ENCODE results near the gene SMAD6.

The SMAD6 gene

DNA sequence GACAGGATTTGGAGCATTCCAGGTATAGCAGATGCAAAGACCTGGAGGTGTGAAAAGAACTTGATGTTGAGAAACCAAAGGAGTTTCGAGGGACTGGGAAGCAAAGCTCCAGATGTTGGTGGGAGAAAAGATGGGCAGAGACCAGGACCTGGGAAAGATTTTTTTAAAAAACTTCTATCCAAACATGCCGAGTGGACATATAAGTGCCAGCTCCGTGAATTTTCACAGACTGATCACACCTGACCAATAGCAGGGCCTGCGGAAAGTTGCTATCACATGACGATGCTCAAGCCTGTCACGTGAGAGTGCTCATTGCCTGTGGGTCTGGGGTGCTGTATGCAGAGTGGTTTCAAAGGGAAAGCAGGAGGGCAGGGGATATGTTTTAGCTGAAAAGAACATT is 19.9 kb downstream of the SMAD6 start:
- no peak for DNase-seq

DNA sequence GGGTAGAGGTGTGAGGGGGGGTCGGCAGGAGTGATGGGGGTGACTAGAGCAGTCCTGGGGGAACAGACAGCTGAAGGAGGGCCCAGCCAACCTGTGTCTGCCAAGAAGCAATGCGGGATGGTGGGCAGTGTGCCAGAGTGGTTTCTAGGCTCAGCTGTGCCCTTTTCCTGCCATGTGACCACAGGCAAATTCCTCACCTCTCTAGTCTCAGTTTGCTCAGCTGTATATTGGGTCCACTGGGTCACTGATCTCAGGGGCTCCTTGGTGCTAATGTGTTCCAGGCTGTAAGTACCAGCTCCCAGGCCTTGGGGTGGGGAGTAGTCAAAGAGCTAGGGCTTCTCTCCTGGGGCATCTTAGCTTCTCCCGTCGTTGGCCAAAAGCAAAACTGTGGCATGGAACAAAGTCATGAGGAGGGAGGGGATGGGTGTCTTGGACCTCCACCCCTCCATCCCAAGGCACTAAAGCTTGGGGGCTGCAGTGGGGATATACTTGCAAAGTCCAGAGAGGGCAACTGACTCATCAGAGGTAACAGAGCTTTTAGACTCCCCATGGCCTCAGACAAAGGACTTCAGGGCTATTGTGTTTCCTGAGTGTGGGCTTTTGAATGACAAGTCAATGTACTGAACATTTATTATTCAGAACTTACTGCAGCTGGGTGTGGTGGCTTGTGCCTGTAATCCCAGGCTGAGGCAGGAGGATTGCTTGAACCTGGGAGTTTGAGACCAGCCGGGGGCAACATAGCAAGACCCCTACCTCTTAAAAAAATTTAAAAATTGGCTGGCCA is 20.9 kb downstream of the SMAD6 start:
- no peak for DNase-seq

DNA sequence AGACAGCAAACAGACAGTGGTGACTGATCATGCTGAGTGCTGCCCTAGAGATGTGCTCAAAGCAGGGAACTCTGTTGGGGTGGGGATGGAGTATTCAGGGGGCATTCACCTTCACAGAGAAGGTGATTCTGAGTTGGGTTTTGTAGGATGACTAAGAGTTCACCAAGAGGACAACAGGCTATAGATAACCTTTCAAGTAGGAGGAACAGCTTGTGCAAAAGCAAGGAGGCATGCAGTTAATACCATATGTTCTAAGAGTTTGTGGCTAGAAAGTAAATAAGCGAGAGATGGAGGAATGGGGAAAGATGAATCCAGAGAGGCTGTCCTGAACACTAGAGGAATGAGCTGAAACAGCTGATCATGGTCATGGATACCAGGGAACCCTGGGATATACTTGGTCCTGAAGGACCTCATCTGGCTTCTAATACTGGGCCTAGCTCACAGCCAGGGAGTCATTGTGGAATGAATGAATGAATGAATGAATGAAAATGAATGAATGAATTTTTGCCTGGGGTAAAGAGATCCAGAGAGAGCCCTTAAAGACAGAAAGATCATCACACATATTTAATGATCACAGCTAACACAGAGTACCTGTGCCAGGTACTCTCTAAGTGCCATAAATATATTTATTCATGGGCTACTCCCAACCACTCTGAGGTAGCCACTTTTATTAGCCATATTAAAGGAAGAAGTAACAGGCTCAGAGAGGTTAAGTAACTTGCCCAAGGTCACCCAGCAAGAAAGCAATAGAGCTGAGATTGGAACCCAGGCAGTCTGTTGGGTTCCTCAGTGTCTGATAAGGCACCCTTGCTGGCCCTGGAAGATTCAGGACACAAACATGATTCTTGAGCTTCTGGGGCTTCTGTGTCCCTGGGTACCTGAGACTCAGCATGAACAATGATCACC is 22.0 kb downstream of the SMAD6 start:
- no peak for DNase-seq

DNA sequence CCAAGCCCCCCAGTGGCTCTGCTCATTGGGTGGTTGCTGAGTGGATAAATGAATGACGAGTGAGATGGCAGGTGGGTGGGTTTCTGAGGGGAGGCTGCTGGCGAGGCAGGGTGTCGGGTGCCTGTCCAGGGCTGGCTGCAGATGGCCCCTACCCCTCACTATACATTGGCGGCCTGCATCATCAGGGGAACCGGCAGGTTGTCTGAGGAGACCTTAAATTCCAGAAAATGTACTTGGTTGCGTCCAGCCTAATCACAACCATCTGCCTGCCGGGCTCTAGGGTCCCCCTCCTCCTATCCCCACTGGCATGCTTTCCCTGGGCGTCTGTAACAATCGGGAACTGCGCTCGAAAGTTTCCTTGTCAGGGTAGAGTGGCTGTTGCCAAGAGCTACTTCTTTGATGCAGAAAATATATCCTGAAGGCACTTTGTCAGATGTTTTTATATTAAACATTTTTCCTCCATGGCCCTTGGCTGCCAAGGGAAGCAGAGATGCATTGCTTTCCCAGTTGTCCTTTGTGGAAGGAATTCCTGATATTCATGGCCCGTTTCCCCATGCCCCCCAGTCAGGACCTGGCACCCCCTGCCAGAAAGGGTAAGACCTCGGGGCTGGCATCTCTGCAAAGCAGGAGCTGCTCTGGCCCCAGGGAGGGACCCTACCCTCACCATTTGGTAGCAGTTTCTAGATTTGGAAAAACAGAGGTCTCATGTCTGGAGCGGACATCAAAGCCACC is 22.9 kb downstream of the SMAD6 start:
- DNase-seq, result no peak

DNA sequence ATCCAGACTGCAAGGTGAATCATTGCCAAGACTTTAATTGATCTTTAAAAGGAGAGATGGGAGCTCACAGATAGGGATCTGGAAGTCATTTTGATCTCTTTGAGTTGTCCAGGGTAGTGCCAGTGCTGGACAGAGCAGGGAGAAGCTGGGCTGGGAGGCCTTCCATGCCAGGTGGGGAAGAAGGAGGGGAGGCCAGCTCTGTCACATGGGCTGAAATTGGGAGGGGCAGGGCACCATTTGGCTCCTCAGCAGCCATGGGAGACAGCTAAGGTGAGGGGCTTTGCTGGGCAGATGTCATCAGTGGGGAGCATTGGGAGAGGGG is 23.4 kb downstream of the SMAD6 start:
- DNase-seq, result no peak

DNA sequence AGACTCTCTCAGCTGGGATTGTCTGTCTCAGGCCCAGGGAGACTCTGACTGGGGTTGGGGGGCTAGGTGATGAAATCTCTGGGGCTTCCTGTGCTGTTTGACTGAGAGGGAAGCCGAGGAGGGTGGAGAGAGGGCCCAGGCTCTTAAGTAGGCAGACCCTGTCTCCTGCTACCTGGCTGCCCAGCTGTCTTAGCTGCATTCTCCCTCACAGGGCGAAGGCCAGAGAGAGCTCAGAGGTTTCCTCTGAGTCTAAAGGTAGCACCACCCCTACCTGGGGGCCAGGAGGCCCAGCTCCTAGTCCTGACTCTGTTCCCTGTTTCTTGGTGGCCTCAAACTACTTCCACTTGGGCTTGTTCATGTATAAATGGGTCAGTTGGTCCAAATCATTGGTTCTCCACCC is 24.4 kb downstream of the SMAD6 start:
- no peak for DNase-seq

DNA sequence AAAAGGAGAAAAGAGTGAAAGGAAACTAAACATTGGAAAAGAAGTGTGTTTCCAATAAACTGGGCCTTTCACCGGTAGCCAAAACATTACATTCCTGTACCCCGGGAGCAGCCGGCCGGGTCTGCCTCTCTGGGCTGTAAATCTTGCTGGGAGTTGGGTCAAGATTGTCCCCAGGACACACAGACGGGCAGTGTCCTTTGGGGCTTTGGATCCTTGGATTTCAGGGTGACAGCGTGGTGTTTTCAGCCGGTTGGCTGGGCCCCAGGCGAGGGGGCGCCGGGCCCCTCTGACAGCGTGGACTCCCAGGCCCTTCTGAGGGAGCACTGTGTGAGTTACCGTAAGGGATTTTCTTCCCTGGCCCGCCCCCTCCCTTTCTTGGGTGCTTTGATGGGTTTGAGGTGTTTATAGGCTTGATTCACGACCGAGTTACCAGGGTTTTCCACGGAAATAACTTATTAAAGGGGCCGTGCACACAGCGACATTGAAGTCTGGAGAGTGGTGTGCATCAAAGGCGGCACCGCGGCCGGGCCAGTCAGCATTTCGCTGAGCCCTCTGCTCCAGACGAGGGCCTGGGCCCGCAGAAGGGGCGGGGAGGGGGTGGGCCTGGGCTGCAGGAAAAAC is 27.4 kb downstream of the SMAD6 start:
- no peak for DNase-seq

DNA sequence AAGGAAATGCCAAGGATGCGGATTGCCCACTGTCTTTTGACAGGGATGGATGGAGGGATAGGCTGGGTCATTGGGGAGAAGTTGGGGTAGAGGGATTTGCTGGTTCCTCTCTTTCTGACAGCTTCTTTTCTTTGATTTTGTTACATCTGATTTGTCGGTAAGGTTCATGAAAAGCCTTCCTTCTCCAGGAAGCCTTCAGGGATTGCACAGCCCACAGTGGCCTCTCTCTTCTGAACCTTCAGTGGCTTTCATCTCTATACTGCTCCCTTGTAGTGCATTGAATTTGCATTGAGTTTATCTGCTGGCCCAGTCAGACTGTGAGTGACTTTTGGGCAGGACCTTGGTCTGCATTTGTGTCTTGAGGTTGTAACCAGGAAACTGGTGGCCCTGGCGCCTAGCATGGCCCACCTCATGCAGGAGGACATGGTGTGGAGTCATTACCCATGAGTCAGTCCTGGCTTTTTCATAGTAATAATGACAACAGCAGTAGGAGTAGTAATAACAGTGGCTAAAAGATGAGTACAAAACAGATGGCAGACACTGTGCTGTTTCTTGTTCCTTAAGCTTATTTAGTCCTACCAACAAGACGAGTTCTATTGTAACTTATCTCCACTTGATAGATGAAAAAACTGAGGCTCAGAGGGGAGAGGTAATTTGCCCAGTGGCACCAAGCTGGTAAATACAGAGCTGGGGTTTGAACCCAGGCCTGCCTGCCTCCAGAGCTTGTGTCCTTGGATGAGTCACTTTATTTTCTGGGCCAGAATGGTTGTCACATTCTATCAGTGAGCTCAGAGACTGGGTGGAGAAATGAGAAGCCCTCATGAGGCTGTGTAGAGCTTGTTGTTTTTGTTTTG is 28.4 kb downstream of the SMAD6 start:
- DNase-seq, result peak; percentile 47

DNA sequence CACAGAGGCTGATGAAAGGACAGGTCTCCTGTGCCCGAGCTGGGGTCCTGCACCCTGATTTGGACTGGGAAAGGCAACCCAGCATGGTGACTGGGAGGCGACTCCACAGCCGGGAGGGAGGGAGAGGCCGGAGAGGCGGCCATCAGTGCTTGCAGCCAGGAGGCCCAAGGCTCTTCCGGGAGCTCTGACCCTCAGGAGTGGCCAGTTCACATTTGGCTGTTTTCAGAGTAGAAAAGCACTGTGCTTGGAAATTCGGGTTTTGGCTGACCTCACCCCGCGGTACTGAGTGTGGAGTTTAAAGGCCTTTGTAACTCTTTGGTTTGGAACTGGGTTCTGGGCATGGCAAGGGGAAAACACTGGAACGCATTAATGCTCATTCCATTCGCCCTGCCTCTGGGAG is 31.9 kb downstream of the SMAD6 start:
- no peak for DNase-seq

DNA sequence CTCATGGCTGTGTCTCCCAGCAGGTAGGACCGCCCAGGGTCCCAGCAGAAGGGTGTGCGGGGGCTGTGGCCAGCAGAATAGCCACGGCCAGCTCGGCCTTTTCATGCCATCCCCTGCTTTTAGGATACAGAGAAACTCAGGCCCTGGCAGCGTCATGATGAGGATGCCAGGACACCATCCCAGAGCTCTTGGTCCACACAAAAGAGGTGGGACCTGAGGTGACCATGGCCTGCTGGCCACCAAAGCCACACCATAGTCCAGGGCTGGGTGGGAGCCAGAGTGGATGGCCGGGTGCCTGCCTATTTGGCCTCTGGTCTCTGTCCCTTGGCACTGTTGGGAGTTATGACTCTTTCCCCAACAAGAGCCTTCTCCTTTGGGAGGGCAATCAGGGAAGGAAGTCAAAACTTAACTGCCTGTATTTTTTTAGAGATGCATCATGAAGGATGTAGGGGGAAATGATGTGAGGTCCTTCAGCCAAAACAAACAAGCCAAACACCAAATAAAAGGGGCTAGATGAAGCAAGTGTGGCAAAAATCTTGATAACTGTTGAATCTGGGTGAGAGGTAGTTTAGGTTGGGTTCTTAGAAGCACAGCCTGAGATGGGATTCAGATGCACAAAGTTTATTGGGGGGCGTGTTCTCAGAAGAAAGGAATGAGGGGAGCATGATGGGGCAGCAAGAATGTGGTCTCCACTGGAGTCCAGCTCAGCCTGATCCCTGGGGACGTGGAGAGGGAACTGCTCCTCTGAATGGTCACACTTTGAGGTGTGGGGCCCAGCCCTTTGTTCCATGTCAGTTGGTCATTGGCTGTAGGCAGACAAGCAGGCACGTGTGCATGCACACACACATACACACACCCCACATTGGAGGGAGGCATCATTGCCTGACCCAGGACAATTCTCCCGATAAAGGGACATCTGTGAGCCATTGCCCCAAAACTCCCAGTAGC is 33.2 kb downstream of the SMAD6 start:
- DNase-seq, result no peak

DNA sequence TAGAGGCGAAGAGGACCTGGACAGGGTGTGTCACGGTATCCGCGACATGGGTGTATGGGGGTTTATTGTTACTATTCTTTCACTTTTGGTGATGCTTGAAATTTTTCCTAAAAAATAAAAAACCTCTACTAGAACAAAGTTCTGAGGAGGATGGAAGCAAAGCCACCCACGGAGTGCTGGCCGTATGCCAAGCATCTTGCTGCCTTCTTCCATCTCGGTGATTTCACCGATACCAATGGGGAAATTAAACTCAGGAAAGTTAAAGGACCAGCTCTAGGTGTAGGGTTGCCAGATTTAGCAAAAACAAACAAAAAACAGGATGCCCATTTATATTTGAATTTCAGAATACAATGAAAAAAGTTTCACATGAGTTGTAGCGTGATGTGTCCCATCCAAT is 33.9 kb downstream of the SMAD6 start:
- DNase-seq, result no peak

DNA sequence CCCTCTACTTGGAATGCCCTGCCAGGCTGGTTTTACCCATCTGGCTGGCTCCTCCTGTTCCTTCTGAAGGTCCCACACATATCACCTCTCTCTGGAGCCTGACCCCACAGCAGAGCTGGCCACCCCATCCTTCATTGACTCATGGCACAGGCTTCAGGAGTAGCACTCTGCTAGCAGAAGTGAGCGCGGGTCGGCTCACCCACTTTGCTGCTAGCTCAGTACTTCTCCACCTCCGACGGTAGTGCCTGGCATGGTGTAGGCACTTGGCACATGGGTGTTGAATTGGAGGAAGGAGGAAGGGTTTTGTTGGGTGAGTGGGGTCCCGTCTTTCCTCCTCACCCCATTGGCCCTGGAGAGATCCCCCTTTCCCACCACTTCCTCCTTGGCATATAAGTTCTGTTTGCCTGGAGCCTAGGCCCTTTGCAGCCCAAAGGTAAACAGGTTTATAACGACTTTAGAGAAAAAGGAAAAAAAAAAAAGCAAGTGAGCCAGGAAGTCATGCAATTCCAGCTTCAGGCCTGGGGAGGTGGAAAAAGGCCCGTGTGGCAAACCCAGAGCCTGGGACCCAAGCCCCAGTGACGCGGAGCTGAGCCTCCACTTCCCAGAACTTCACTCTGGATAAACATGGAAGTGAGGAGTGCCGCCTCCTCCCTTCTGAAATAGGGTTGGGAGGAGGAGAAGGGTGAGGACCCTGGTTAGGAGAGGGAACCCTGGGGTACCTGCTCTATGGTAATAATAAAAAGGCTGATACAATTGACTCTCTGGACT is 35.4 kb downstream of the SMAD6 start:
- DNase-seq, result no peak

DNA sequence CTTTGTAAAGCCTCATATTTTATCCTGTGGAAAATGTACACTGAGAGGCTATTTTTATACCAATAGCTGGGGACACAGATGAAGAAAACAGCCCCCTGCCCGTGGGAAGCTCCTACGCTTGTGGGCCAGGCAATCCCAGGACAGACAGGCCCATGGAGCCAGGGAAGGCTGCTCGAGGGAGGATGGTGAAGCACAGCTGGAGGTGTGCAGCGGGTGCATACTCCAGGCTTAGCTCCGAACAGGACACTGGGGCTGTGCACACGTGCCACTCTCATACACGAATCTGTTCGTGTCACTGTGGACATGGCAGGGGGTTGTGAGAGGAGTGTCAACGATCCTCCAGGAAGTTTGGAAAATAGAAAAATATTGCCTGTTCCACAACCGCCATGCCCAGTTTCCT is 36.1 kb downstream of the SMAD6 start:
- no peak for DNase-seq

DNA sequence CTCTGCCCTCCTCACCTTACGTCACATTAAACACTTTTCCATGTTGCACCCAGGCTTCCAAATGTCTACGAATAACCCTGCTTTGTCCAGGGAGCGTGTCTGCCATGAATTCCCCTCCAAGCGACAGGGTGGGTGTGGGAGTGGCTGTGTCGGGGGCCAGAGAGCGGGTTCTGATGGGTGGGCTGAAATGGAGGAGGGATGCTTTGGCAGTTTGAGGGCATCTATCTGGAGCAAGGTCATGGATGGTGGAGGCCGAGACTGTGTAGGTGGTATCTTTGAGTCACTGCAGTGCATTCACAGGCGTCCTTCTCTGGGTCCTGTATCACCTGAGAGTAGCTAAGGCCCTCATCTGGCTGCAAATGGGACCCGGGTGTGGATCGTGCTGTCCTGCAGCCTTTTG is 36.6 kb downstream of the SMAD6 start:
- DNase-seq, result no peak

DNA sequence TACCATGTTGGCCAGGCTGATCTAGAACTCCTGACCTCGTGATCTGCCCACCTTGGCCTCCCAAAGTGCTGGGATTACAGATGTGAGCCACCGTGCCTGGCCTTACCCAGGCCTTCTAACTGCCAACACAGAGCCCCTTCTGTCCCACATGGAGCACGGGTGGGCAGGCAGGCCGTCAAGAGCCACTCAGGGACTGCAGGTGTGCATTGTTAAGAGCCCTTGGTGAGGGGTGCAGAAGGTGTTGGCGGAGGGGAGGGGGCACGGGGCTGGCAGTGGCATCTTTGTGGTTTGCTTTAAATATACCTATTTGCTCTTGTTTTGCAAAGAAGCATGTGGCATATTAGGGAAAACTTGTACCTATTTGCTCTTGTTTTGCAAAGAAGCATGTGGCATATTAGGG is 37.3 kb downstream of the SMAD6 start:
- no peak for DNase-seq

DNA sequence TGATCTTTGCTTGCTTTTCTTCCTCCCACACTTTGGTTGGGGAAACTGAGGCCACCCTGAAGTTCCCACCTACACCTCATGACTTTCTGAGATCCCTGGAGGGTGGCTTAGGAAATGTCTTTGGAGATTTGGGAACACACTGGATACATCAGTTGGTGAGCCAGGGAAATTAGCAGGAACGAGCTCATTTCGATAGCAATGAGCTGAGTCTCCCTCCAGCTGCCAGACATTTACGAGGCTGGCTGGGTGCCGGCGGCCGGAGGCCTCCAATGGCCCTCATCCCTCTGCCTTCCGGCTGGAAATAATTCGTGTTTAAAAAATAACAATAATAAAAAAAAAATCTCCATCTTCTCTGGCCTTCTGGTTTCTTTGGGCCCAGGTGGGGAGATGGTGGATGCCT is 38.8 kb downstream of the SMAD6 start:
- DNase-seq, result no peak

DNA sequence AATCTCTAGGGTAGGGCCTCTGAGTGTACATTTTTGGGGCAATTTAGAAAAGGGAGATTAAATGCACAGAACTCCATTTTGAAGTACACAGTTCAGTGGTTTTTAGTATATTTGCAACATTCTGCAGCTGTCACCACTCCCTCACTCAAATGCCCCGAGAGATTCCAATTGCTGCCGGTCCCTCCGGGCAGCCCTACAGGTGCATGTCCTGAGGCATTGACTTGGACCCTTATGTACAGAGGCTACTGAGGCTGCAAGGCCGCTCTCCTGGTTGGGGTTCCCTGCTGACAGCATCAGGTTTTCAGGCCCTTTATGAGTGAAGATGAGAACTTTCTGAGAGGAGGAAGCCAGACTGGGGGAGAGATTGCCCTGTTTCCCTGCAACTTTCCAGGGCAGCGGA is 39.6 kb downstream of the SMAD6 start:
- no peak for DNase-seq

DNA sequence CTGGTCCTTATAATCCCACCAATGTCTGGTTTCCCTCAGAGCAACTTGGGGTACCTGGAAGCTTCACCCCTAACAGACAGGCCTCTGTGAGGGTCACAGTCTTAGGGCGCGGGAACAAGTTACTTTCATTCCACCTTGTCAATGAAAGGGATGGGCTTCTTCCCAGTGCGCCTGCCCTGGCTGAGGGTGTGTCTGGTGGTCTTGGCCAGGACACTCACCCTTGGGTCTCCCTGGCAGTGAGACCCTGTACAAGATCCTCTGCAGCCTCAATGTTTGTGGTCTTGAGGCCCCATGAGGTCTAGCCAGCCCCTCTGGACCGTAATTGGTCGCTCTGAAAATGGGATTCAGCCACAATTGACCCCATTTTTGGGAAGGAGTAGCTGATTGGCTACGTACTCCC is 40.2 kb downstream of the SMAD6 start:
- DNase-seq, result no peak

DNA sequence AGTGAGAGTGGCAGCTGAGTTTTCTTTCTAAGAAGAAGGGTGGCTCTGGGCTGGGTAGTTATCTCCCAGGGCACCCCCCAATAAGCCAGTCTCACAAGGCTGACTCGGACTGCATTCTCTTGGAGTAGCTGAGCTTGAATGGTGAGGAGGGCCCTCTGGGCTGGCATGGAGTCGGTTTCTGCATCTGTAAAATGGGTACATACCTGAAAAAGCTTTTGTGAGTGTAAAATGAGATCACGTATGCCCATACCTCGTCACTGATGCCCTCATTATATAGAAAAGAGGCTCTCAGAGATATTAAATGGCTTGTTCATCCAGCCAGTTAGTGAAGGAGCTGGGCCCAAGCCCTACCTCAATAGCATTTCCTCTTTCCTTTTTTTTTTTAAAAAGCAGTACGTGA is 41.2 kb downstream of the SMAD6 start:
- no peak for DNase-seq
